ENCODE measurements around the gene RANBP10.

DNA sequence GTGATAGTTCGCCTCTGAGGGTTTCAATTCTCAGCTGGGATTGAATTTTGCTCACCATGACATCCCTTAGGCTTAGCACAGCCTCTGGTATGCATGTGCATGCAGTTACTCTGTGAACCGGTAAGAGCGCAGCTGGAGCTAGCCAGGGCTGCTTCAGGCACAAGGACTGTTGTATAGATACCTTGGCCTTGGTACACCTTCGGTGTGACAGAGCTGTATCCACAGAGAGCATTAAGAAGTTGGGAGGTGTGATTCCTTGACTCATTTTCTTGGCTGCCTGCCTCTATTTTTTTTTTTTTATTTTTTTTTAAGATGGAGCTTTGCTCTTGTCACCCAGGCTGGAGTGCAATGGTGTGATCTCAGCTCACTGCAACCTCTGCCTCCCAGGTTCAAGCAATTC, 38.1 kb upstream of the RANBP10 start:
- TF ChIP-seq, protein P1, sequence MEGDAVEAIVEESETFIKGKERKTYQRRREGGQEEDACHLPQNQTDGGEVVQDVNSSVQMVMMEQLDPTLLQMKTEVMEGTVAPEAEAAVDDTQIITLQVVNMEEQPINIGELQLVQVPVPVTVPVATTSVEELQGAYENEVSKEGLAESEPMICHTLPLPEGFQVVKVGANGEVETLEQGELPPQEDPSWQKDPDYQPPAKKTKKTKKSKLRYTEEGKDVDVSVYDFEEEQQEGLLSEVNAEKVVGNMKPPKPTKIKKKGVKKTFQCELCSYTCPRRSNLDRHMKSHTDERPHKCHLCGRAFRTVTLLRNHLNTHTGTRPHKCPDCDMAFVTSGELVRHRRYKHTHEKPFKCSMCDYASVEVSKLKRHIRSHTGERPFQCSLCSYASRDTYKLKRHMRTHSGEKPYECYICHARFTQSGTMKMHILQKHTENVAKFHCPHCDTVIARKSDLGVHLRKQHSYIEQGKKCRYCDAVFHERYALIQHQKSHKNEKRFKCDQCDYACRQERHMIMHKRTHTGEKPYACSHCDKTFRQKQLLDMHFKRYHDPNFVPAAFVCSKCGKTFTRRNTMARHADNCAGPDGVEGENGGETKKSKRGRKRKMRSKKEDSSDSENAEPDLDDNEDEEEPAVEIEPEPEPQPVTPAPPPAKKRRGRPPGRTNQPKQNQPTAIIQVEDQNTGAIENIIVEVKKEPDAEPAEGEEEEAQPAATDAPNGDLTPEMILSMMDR (IDR thresholded peaks at IDR 0.05; ENCODE audit: insufficient read depth, low read length), result no peak
- TF ChIP-seq POLR2AphosphoS5 (IDR thresholded peaks at IDR 0.05; ENCODE audit: low read depth) (no peak), GABPA (IDR thresholded peaks at IDR 0.05; ENCODE audit: low read depth) (no peak), SPI1 (IDR thresholded peaks at IDR 0.05; ENCODE audit: borderline replicate concordance, low read depth) (no peak)
- TF ChIP-seq, protein P2, sequence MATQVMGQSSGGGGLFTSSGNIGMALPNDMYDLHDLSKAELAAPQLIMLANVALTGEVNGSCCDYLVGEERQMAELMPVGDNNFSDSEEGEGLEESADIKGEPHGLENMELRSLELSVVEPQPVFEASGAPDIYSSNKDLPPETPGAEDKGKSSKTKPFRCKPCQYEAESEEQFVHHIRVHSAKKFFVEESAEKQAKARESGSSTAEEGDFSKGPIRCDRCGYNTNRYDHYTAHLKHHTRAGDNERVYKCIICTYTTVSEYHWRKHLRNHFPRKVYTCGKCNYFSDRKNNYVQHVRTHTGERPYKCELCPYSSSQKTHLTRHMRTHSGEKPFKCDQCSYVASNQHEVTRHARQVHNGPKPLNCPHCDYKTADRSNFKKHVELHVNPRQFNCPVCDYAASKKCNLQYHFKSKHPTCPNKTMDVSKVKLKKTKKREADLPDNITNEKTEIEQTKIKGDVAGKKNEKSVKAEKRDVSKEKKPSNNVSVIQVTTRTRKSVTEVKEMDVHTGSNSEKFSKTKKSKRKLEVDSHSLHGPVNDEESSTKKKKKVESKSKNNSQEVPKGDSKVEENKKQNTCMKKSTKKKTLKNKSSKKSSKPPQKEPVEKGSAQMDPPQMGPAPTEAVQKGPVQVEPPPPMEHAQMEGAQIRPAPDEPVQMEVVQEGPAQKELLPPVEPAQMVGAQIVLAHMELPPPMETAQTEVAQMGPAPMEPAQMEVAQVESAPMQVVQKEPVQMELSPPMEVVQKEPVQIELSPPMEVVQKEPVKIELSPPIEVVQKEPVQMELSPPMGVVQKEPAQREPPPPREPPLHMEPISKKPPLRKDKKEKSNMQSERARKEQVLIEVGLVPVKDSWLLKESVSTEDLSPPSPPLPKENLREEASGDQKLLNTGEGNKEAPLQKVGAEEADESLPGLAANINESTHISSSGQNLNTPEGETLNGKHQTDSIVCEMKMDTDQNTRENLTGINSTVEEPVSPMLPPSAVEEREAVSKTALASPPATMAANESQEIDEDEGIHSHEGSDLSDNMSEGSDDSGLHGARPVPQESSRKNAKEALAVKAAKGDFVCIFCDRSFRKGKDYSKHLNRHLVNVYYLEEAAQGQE (IDR thresholded peaks at IDR 0.05; ENCODE audit: insufficient replicate concordance, low read depth), result no peak

All from HL-60 (cell line).